Stomach (tissue), 4 donors: ENCODE results near the gene MTG1.

Experiments used
- EP300 ChIP-seq: sonication (generic); formaldehyde crosslinking; IDR thresholded peaks from one replicate; pipeline ENCODE4 v1.6.1; 2017; ENCODE audit warnings: antibody characterized with exemption
- POLR2A ChIP-seq, 4 donors: fragments of 450-650 bp; IDR thresholded peaks; one replicate each; pipeline ENCODE4 v1.6.1; 2016; ENCODE audit warnings: antibody characterized with exemption in 4 of 4, control low read depth in 2 of 4, mild to moderate bottlenecking in 1 of 4, moderate library complexity in 1 of 4
- POLR2AphosphoS5 ChIP-seq, 3 donors: sonication (generic); formaldehyde crosslinking; IDR thresholded peaks; one replicate each; pipeline ENCODE4 v1.6.1; 2016; ENCODE audit warnings: antibody characterized with exemption in 3 of 3
- TF ChIP-seq, protein P1 (sequence below), 7 experiments: fragments of 450-650 bp in 4 of 7; fragments of 200-600 bp in 3 of 7; sonication (generic) in 3 of 7; IDR thresholded peaks; one replicate each; pipeline ENCODE4 v1.5.1; 2016 to 2019; ENCODE audit warnings: antibody characterized with exemption in 7 of 7, control low read depth in 2 of 7, mild to moderate bottlenecking in 1 of 7

DNA sequence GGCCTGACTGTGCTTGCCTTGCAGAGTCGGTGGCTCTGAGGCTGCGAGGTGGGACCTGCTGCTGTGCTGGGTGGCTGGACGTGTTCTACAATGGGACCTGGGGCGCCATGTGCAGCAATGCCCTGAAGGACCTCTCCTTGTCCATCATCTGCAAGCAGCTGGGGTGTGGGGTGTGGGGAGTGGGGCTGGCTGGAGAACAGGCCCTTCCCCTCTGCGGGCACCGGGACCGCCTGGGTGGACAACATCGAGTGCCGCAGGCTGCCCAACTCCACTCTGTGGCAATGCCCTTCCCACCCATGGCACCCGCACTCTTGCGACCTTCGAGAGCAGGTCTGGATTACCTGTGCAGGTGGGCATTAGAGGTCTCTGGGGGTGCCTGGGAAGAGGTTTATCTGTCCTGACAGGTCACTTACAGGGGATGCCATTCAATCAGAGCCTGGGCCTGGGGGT is 70.7 kb downstream of the MTG1 start:
- no peak for TF ChIP-seq EP300
- TF ChIP-seq, protein P1, sequence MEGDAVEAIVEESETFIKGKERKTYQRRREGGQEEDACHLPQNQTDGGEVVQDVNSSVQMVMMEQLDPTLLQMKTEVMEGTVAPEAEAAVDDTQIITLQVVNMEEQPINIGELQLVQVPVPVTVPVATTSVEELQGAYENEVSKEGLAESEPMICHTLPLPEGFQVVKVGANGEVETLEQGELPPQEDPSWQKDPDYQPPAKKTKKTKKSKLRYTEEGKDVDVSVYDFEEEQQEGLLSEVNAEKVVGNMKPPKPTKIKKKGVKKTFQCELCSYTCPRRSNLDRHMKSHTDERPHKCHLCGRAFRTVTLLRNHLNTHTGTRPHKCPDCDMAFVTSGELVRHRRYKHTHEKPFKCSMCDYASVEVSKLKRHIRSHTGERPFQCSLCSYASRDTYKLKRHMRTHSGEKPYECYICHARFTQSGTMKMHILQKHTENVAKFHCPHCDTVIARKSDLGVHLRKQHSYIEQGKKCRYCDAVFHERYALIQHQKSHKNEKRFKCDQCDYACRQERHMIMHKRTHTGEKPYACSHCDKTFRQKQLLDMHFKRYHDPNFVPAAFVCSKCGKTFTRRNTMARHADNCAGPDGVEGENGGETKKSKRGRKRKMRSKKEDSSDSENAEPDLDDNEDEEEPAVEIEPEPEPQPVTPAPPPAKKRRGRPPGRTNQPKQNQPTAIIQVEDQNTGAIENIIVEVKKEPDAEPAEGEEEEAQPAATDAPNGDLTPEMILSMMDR (IDR thresholded peaks at IDR 0.05): no peak
- no peak for TF ChIP-seq POLR2A (IDR thresholded peaks at IDR 0.05)
- TF ChIP-seq POLR2AphosphoS5 (IDR thresholded peaks at IDR 0.05): no peak
